ENCODE measurements around the gene XPR1. TPM values are rescaled to one million over a fixed set of nuclear protein-coding genes. Genes with fewer than 3 reads are reported as not detected.

The XPR1 gene
- total RNA-seq, 5 donors from 2014 or later (not counting 1 experiment from before 2014, with no cell fraction given), result 13.0 to 16.2 (median 14.7) TPM

DNA sequence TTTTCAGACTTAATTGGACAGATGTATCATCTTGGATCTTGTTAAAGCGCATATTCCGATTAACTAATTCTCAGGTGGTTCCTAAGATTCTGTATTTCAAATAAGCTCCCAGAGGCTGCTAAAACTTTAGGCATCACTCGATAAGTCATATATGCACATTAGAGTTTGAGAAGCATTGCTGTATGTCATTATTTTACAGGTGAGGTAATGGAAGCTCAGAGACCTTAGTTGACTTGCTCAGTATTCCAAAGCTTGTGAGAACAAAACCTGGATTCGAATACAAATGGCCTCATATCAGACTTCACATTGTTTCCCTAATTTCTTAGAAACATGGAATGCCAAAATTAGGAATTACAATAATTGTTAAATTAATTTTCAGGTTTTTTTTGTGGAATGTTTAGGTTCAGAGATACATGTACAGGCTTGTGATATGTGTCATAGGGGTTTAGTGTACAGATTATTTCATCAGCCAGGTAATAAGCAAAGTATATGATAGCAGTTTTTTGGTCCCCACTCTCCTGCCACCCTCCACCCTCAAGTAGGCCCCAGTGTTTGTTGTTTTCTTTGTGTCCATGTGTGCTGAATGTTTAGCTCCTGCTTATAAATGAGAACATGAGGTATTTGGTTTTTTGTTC, 96.8 kb downstream of the XPR1 start:
- 100% methylated on average over 3 of the region's 4 CpGs for WGBS (ENCODE audit: insufficient coverage)
- ChIA-PET CTCF (interaction anchor here in 1 of 2 donors (0.6 kb wide), 1 partner anchor 19 kb away, joined by 4 read pairs; no protein-coding TSS in a partner anchor), POLR2A (interaction anchor here in 1 of 2 donors (0.7 kb wide), 1 partner anchor 1240 kb away, joined by 5 read pairs; no protein-coding TSS in a partner anchor)
- no peaks in the 10 kb centered on the region for H3K4me1 ChIP-seq (ENCODE audit: control insufficient read depth in 1 of 2, extremely low read depth in 1 of 2, insufficient read depth in 2 of 2, low read length in 2 of 2)
- Mint-ChIP-seq H3K27me3 (no peaks in the 10 kb centered on the region), H3K9me3 (peaks cover 14 to 59% (median 36%) of the 10 kb centered on the region in 3 donors), H3K4me3 (no peak overlapping the region), H3K4me1 (peaks cover 0 to 2% (median 0%) of the 10 kb centered on the region in 3 donors), H3K27ac (no peak overlapping the region), H3K36me3 (peaks cover 66% of the 10 kb centered on the region)
- no peaks in the 10 kb centered on the region for H3K27me3 ChIP-seq (replicated peaks in 1 of 2; ENCODE audit: control insufficient read depth in 2 of 2, extremely low read depth in 1 of 2, insufficient read depth in 2 of 2, low read length in 1 of 2)
- H3K27ac ChIP-seq (ENCODE audit: low read length), result no peak overlapping the region
- H3K4me3 ChIP-seq (ENCODE audit: control insufficient read depth in 1 of 2, extremely low read depth in 1 of 2, low read length in 1 of 2), result no peak overlapping the region
- H3K9me3 ChIP-seq, result peaks cover 5% of the 10 kb centered on the region
- DNase-seq, result no peak
- no peaks in the 10 kb centered on the region for H3K36me3 ChIP-seq (ENCODE audit: control insufficient read depth in 2 of 2, extremely low read depth in 1 of 2, insufficient read depth in 1 of 2, low read length in 1 of 2)
- ATAC-seq (replicated peaks in 1 of 4), result no peak

DNA sequence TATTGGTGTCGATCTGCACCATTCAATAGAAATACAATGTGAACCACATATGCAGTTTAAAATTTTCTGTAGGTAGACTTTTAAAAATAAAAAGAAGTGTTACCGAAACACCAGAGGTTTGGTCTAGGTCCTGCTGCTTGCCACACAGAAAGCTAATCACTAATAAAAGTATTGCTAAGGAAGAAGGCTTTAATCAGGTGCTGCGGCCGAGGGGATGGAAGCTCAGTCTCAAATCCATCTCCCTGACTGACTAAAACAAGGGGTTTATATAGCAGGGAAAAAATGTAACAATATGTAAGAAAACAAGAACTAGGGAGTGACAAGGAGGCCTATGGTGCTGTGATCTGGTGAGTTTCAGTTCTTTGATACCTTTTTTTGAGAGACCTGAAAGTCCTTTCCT, 99.3 kb downstream of the XPR1 start:
- ATAC-seq (replicated peaks in 1 of 4), result no peak

DNA sequence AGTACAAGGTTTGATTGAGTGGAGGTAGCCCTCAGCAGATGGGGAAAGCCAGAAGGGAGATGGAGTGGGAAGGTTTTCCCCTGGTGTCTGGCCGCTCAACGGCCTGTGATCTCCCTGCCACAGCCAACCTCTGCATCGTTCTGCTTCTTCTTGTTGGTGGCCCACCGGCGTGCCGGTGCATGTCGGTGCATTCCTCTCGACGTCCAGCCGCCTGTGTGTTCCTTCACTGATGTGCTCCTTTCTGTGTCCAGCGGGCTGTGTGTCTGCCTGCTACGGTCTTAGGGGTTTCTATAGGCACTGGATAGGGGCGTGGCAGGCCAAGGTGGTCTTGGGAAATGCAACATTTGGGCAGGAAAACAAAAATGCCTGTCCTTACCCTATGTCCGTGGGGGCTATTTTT, 101.0 kb downstream of the XPR1 start:
- no peaks in the 10 kb centered on the region for H3K4me1 Mint-ChIP-seq
- peaks cover 30 to 79% (median 60%) of the 10 kb centered on the region in 3 donors for H3K9me3 Mint-ChIP-seq
- Histone ChIP-seq H3K9me3 (peaks cover 12% of the 10 kb centered on the region), H3K27ac (ENCODE audit: low read length) (no peak overlapping the region), H3K27me3 (replicated peaks in 1 of 2; ENCODE audit: control insufficient read depth in 2 of 2, extremely low read depth in 1 of 2, insufficient read depth in 2 of 2, low read length in 1 of 2) (no peaks in the 10 kb centered on the region), H3K4me1 (ENCODE audit: control insufficient read depth in 1 of 2, extremely low read depth in 1 of 2, insufficient read depth in 2 of 2, low read length in 2 of 2) (no peaks in the 10 kb centered on the region), H3K4me3 (ENCODE audit: control insufficient read depth in 1 of 2, extremely low read depth in 1 of 2, low read length in 1 of 2) (no peak overlapping the region), H3K36me3 (ENCODE audit: control insufficient read depth in 2 of 2, extremely low read depth in 1 of 2, insufficient read depth in 1 of 2, low read length in 1 of 2) (no peaks in the 10 kb centered on the region)
- H3K36me3 Mint-ChIP-seq, result peaks cover 79% of the 10 kb centered on the region
- no peak overlapping the region for H3K4me3 Mint-ChIP-seq
- CTCF ChIA-PET, result no interaction called here
- 96% methylated on average over 13 of the region's 14 CpGs for WGBS (ENCODE audit: insufficient coverage)
- H3K27me3 Mint-ChIP-seq, result no peaks in the 10 kb centered on the region
- H3K27ac Mint-ChIP-seq, result no peak overlapping the region
- DNase-seq (no peak), ATAC-seq (replicated peaks in 1 of 4) (no peak)
- POLR2A ChIA-PET, result no interaction called here

More for the DNA sequence above, 99.3 kb downstream of the XPR1 start:
- ChIA-PET POLR2A (no interaction called here), CTCF (no interaction called here)
- WGBS (ENCODE audit: insufficient coverage), result no CpG with 5 or more reads among the region's 4 CpGs
- H3K27ac ChIP-seq (ENCODE audit: low read length), result no peak overlapping the region
- no peaks in the 10 kb centered on the region for H3K27me3 ChIP-seq (replicated peaks in 1 of 2; ENCODE audit: control insufficient read depth in 2 of 2, extremely low read depth in 1 of 2, insufficient read depth in 2 of 2, low read length in 1 of 2)
- no peak overlapping the region for H3K4me3 Mint-ChIP-seq
- no peaks in the 10 kb centered on the region for H3K36me3 ChIP-seq (ENCODE audit: control insufficient read depth in 2 of 2, extremely low read depth in 1 of 2, insufficient read depth in 1 of 2, low read length in 1 of 2)
- no peaks in the 10 kb centered on the region for H3K4me1 Mint-ChIP-seq
- no peaks in the 10 kb centered on the region for H3K4me1 ChIP-seq (ENCODE audit: control insufficient read depth in 1 of 2, extremely low read depth in 1 of 2, insufficient read depth in 2 of 2, low read length in 2 of 2)
- no peaks in the 10 kb centered on the region for H3K27me3 Mint-ChIP-seq
- H3K36me3 Mint-ChIP-seq, result peaks cover 73% of the 10 kb centered on the region
- H3K4me3 ChIP-seq (ENCODE audit: control insufficient read depth in 1 of 2, extremely low read depth in 1 of 2, low read length in 1 of 2), result no peak overlapping the region
- H3K9me3 Mint-ChIP-seq, result peaks cover 29 to 70% (median 56%) of the 10 kb centered on the region in 3 donors
- H3K27ac Mint-ChIP-seq, result no peak overlapping the region
- DNase-seq, result no peak
- peaks cover 9% of the 10 kb centered on the region for H3K9me3 ChIP-seq

DNA sequence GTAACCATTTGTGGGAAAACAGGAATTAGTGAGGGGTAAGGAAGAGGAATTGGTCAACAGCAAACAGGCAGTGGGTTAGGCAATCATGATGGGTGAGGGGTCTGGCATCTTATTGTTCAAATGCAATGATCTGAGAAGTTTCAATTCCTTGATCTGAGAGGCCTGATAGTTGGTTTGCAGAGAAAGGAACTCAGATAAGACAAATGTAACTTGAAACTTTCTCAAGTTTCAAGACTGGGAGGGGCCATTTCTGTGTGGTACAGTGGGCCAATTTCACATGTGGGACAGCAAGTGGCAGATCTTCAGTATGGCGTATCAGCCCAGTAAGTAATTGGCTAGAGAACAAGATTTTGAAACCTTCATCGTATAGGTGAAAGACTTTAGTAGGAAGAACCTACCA, 102.5 kb downstream of the XPR1 start:
- H3K9me3 ChIP-seq, result peaks cover 9% of the 10 kb centered on the region
- no peak for DNase-seq
- peaks cover 75% of the 10 kb centered on the region for H3K36me3 Mint-ChIP-seq
- H3K27me3 ChIP-seq (replicated peaks in 1 of 2; ENCODE audit: control insufficient read depth in 2 of 2, extremely low read depth in 1 of 2, insufficient read depth in 2 of 2, low read length in 1 of 2), result no peaks in the 10 kb centered on the region
- H3K27me3 Mint-ChIP-seq, result no peaks in the 10 kb centered on the region
- 100% methylated on average over 2 of the region's 2 CpGs for WGBS (ENCODE audit: insufficient coverage)
- H3K4me3 Mint-ChIP-seq, result no peak overlapping the region
- H3K27ac ChIP-seq (ENCODE audit: low read length), result no peak overlapping the region
- no peaks in the 10 kb centered on the region for H3K4me1 ChIP-seq (ENCODE audit: control insufficient read depth in 1 of 2, extremely low read depth in 1 of 2, insufficient read depth in 2 of 2, low read length in 2 of 2)
- no peak for ATAC-seq (replicated peaks in 1 of 4)
- ChIA-PET POLR2A (no interaction called here), CTCF (no interaction called here)
- H3K27ac Mint-ChIP-seq, result no peak overlapping the region
- H3K4me3 ChIP-seq (ENCODE audit: control insufficient read depth in 1 of 2, extremely low read depth in 1 of 2, low read length in 1 of 2), result no peak overlapping the region
- H3K4me1 Mint-ChIP-seq, result no peaks in the 10 kb centered on the region
- no peaks in the 10 kb centered on the region for H3K36me3 ChIP-seq (ENCODE audit: control insufficient read depth in 2 of 2, extremely low read depth in 1 of 2, insufficient read depth in 1 of 2, low read length in 1 of 2)
- H3K9me3 Mint-ChIP-seq, result peaks cover 26 to 77% (median 59%) of the 10 kb centered on the region in 3 donors

DNA sequence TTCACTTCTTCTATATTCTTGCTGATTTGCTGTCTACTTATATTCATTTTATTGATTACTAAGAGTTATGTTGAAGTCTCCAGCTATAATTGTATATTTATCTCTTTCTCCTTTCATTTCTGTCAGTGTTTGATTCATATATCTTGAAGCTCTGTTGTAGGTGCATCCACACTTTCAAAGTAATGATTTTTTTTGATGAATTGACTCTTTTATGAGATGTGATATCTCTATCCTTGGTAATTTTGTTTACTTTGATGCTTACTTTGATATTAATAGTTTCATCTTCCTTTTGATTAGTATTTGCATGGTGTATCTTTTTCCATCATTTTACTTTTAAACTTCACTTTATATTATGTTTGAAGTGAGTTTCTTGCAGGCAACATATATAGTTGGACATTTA, 110.8 kb downstream of the XPR1 start:
- no peaks in the 10 kb centered on the region for H3K27me3 Mint-ChIP-seq
- peaks cover 12 to 61% (median 33%) of the 10 kb centered on the region in 3 donors for H3K9me3 Mint-ChIP-seq
- ATAC-seq (replicated peaks in 1 of 4), result no peak
- peaks cover 6% of the 10 kb centered on the region for H3K9me3 ChIP-seq
- no peaks in the 10 kb centered on the region for H3K27me3 ChIP-seq (replicated peaks in 1 of 2; ENCODE audit: control insufficient read depth in 2 of 2, extremely low read depth in 1 of 2, insufficient read depth in 2 of 2, low read length in 1 of 2)
- no peak overlapping the region for H3K27ac Mint-ChIP-seq
- ChIA-PET CTCF (interaction anchor here in 1 of 2 donors (0.8 kb wide), 1 partner anchor 647 kb away, joined by 5 read pairs; no protein-coding TSS in a partner anchor), POLR2A (no interaction called here)
- no peak overlapping the region for H3K4me3 ChIP-seq (ENCODE audit: control insufficient read depth in 1 of 2, extremely low read depth in 1 of 2, low read length in 1 of 2)
- H3K36me3 Mint-ChIP-seq, result peaks cover 78% of the 10 kb centered on the region
- H3K4me1 ChIP-seq (ENCODE audit: control insufficient read depth in 1 of 2, extremely low read depth in 1 of 2, insufficient read depth in 2 of 2, low read length in 2 of 2), result no peaks in the 10 kb centered on the region
- no peaks in the 10 kb centered on the region for H3K36me3 ChIP-seq (ENCODE audit: control insufficient read depth in 2 of 2, extremely low read depth in 1 of 2, insufficient read depth in 1 of 2, low read length in 1 of 2)
- no peak for DNase-seq
- peaks cover 3 to 7% (median 5%) of the 10 kb centered on the region in 3 donors for H3K4me1 Mint-ChIP-seq
- no peak overlapping the region for H3K27ac ChIP-seq (ENCODE audit: low read length)
- no peak overlapping the region for H3K4me3 Mint-ChIP-seq

DNA sequence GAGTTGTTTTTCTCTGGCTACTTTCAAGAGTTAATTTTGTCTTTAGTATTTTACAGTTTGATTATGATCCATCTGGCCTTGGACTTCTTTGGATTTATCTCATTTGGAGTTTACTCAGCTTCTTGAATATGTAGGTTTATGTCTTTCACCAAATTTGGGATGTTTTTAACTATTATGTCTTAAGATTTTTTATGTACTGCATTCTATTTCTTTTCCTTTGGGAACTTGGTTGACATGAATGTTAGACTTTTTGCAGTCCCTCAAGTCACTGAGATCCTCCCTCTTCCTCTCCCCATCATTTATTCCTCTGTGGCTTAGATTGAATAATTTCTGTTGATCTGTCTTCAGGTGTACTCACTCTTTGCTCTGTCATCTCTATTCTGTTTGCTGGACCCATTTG, 112.0 kb downstream of the XPR1 start:
- Mint-ChIP-seq H3K36me3 (peaks cover 70% of the 10 kb centered on the region), H3K4me3 (no peak overlapping the region), H3K27ac (no peak overlapping the region), H3K27me3 (no peaks in the 10 kb centered on the region), H3K4me1 (peaks cover 3 to 8% (median 5%) of the 10 kb centered on the region in 3 donors), H3K9me3 (peaks cover 12 to 55% (median 27%) of the 10 kb centered on the region in 3 donors)
- Histone ChIP-seq H3K4me1 (ENCODE audit: control insufficient read depth in 1 of 2, extremely low read depth in 1 of 2, insufficient read depth in 2 of 2, low read length in 2 of 2) (no peaks in the 10 kb centered on the region), H3K4me3 (ENCODE audit: control insufficient read depth in 1 of 2, extremely low read depth in 1 of 2, low read length in 1 of 2) (no peak overlapping the region), H3K27me3 (replicated peaks in 1 of 2; ENCODE audit: control insufficient read depth in 2 of 2, extremely low read depth in 1 of 2, insufficient read depth in 2 of 2, low read length in 1 of 2) (no peaks in the 10 kb centered on the region), H3K27ac (ENCODE audit: low read length) (no peak overlapping the region), H3K36me3 (ENCODE audit: control insufficient read depth in 2 of 2, extremely low read depth in 1 of 2, insufficient read depth in 1 of 2, low read length in 1 of 2) (peaks cover 0 to 2% of the 10 kb centered on the region in 2 donors), H3K9me3 (peaks cover 6% of the 10 kb centered on the region)
- DNase-seq (no peak), ATAC-seq (replicated peaks in 1 of 4) (no peak)
- ChIA-PET CTCF (no interaction called here), POLR2A (no interaction called here)

Data from T-cell (primary cell).